Astrocyte (in vitro differentiated cells and primary cell): Measurements from ENCODE around the gene MPND. TPM values are rescaled to one million over a fixed set of nuclear protein-coding genes. Genes with fewer than 3 reads are reported as not detected.

Experiments used
- total RNA-seq: library from RNA; stranded (reverse); gene quantifications from 2 replicates; pipeline ENCODE4 v1.2.1, GENCODE V29; 2021

MPND gene
- total RNA-seq, 1 donor from 2014 or later = 14.7 TPM

Other genes with a start within 250 kb of the MPND start
- 184 and 190 TPM in 2 replicates for gene MAP2K2, start 219.4 kb upstream of the MPND start, total RNA-seq
- gene CREB3L3, start 189.9 kb upstream of the MPND start, total RNA-seq = not detected in 2 replicates
- gene SIRT6, start 161.0 kb upstream of the MPND start, total RNA-seq = 26.0 and 29.2 TPM in 2 replicates
- gene ANKRD24, start 160.9 kb upstream of the MPND start, total RNA-seq = 0.73 and 1.4 TPM in 2 replicates
- gene EBI3, start 114.0 kb upstream of the MPND start, total RNA-seq = 5.4 and 5.5 TPM in 2 replicates
- gene YJU2, start 96.5 kb upstream of the MPND start, total RNA-seq = 12.5 and 14.0 TPM in 2 replicates
- 0.62 and 0.79 TPM in 2 replicates for gene SHD, start 64.3 kb upstream of the MPND start, total RNA-seq
- gene TMIGD2, start 41.2 kb upstream of the MPND start, total RNA-seq = not detected in 2 replicates
- 15.0 and 15.1 TPM in 2 replicates for gene FSD1, start 39.0 kb upstream of the MPND start, total RNA-seq
- gene STAP2, start 4.7 kb upstream of the MPND start, total RNA-seq = 1.8 and 5.3 TPM in 2 replicates
- gene SH3GL1, start 57.0 kb downstream of the MPND start, total RNA-seq = 101 and 102 TPM in 2 replicates
- 7.2 and 8.5 TPM in 2 replicates for gene CHAF1A, start 59.1 kb downstream of the MPND start, total RNA-seq
- gene UBXN6, start 114.2 kb downstream of the MPND start, total RNA-seq = 61.0 and 63.6 TPM in 2 replicates
- 78.9 and 79.8 TPM in 2 replicates for gene HDGFL2, start 128.7 kb downstream of the MPND start, total RNA-seq
- 0.05 TPM in 1 of 2 replicates, not detected in the other for gene PLIN4, start 174.9 kb downstream of the MPND start, total RNA-seq
- not detected in 2 replicates for gene PLIN5, start 191.7 kb downstream of the MPND start, total RNA-seq
- 0.14 and 0.19 TPM in 2 replicates for gene LRG1, start 196.5 kb downstream of the MPND start, total RNA-seq
- 14.3 and 17.5 TPM in 2 replicates for gene SEMA6B, start 216.1 kb downstream of the MPND start, total RNA-seq